Large intestine (tissue), 3 donors: ENCODE results near the gene GPR173. TPM values are rescaled to one million over a fixed set of nuclear protein-coding genes. Genes with fewer than 3 reads are reported as not detected.

Source experiments
- DNase-seq, 2 donors: peaks; one replicate each; pipeline versions ENCODE4 v3.0.0 to v3.0.0-alpha.2; 2013
- H3K27ac ChIP-seq: one replicate; pipeline ENCODE4 v1.5.1; 2013; ENCODE audit warnings: low read length
- H3K27me3 ChIP-seq: 2 replicates; pipeline ENCODE4 v1.6.1; 2013; ENCODE audit warnings: low read length; ENCODE audit not compliant: control insufficient read depth, insufficient read depth
- H3K36me3 ChIP-seq: 2 replicates; pipeline ENCODE4 v1.6.1; 2013; ENCODE audit warnings: low read length; ENCODE audit not compliant: control insufficient read depth, insufficient read depth
- H3K4me1 ChIP-seq: one replicate; pipeline ENCODE4 v1.6.1; 2013; ENCODE audit warnings: low read length; ENCODE audit not compliant: control insufficient read depth, insufficient read depth
- H3K4me3 ChIP-seq: one replicate; pipeline ENCODE4 v1.5.1; 2013; ENCODE audit warnings: low read length
- H3K9me3 ChIP-seq: one replicate; pipeline ENCODE4 v1.6.1; 2013; ENCODE audit warnings: mild to moderate bottlenecking, low read depth, low read length, moderate library complexity; ENCODE audit not compliant: control insufficient read depth
- WGBS: methylation state at CpG from one replicate; pipeline ENCODE4 v1.1.5; 2013; ENCODE audit warnings: low lambda C conversion rate; ENCODE audit not compliant: insufficient coverage; 5-methylcytosine and 5-hydroxymethylcytosine counted together
- polyA plus RNA-seq: library from polyadenylated mRNA; unstranded; fragments of 120-200 nt; gene quantifications from one replicate; pipeline ENCODE4 v1.2.1, GENCODE V29; 2013

Gene GPR173
- polyA plus RNA-seq, 1 donor: 7.8 TPM

GRCh38 chrX:53122013-53122412 lies 73.4 kb downstream of the GPR173 start:
- no peak for DNase-seq
- no peaks in the 10 kb centered on the region for H3K4me1 ChIP-seq
- no peaks in the 10 kb centered on the region for H3K27me3 ChIP-seq
- H3K9me3 ChIP-seq: no peaks in the 10 kb centered on the region
- H3K36me3 ChIP-seq: no peaks in the 10 kb centered on the region
- 60% methylated on average over 1 of the region's 1 CpG for WGBS
- no peak overlapping the region for H3K4me3 ChIP-seq
- no peak overlapping the region for H3K27ac ChIP-seq

GRCh38 chrX:53125506-53125905 lies 76.9 kb downstream of the GPR173 start:
- Histone ChIP-seq H3K9me3 (no peaks in the 10 kb centered on the region), H3K36me3 (no peaks in the 10 kb centered on the region), H3K27ac (no peak overlapping the region), H3K27me3 (no peaks in the 10 kb centered on the region), H3K4me3 (no peak overlapping the region), H3K4me1 (no peaks in the 10 kb centered on the region)
- DNase-seq: no peak

- no peaks in the 10 kb centered on the region for H3K27me3 ChIP-seq
- H3K27ac ChIP-seq: no peak overlapping the region
- 90% methylated on average over 2 of the region's 2 CpGs for WGBS
Observed at GRCh38 chrX:53126377-53126776, 77.8 kb downstream of the GPR173 start.

GRCh38 chrX:53128097-53128749 lies 79.6 kb downstream of the GPR173 start:
- DNase-seq: no peak
- WGBS: no CpG with 5 or more reads among the region's 3 CpGs
- Histone ChIP-seq H3K27ac (no peak overlapping the region), H3K27me3 (no peaks in the 10 kb centered on the region), H3K36me3 (no peaks in the 10 kb centered on the region), H3K4me1 (no peaks in the 10 kb centered on the region), H3K9me3 (no peaks in the 10 kb centered on the region), H3K4me3 (no peak overlapping the region)

More at GRCh38 chrX:53126377-53126776, 77.8 kb downstream of the GPR173 start:
- DNase-seq: no peak
- no peaks in the 10 kb centered on the region for H3K36me3 ChIP-seq
- H3K9me3 ChIP-seq: no peaks in the 10 kb centered on the region
- no peaks in the 10 kb centered on the region for H3K4me1 ChIP-seq
- no peak overlapping the region for H3K4me3 ChIP-seq

Other genes starting within 250 kb of the GPR173 start
- gene XAGE5, start 237.5 kb upstream of the GPR173 start, polyA plus RNA-seq: not detected
- gene XAGE3, start 180.7 kb upstream of the GPR173 start, polyA plus RNA-seq: 0.13 TPM
- 11.6 TPM for gene FAM156B, start 151.5 kb upstream of the GPR173 start, polyA plus RNA-seq
- gene FAM156A, start 90.3 kb upstream of the GPR173 start, polyA plus RNA-seq: 37.8 TPM
- 19.6 TPM for gene TSPYL2, start 33.6 kb downstream of the GPR173 start, polyA plus RNA-seq
- gene KANTR, start 45.4 kb downstream of the GPR173 start, polyA plus RNA-seq: 15.3 TPM
- gene KDM5C, start 176.4 kb downstream of the GPR173 start, polyA plus RNA-seq: 51.1 TPM
- gene IQSEC2, start 232.8 kb downstream of the GPR173 start, polyA plus RNA-seq: 19.3 TPM